Psoas muscle (tissue), 8 donors: ENCODE data around the gene SCAMP4. TPM values are rescaled to one million over a fixed set of nuclear protein-coding genes. Genes with fewer than 3 reads are reported as not detected.

Experiments used
- ATAC-seq, 4 donors: fragments of 200-7000 bp; cut with Tn5 transposase; one replicate each; pipeline ENCODE4 v1.9.1; 2020; ENCODE audit warnings: moderate library complexity in 3 of 4, mild to moderate bottlenecking in 2 of 4
- DNase-seq, 2 donors: peaks; one replicate each; pipeline ENCODE4 v3.0.0-alpha.2; 2020
- H3K27ac ChIP-seq: fragments of 200-600 bp; one replicate; pipeline ENCODE4 v1.8.0; 2022
- H3K27me3 ChIP-seq, 3 donors: fragments of 200-600 bp in 1 of 3; one replicate each; pipeline versions ENCODE4 v1.6.1 to v1.8.0; 2013 to 2022; ENCODE audit warnings: low read length in 2 of 3, mild to moderate bottlenecking in 2 of 3, moderate library complexity in 1 of 3; ENCODE audit not compliant: insufficient read depth in 3 of 3
- H3K36me3 ChIP-seq, 2 donors: fragments of 200-600 bp in 1 of 2; one replicate each; pipeline versions ENCODE4 v1.6.1 to v1.8.0; 2013 to 2022; ENCODE audit warnings: low read depth in 1 of 2, mild to moderate bottlenecking in 1 of 2, moderate library complexity in 1 of 2; ENCODE audit not compliant: insufficient read depth in 1 of 2
- H3K4me1 ChIP-seq: fragments of 200-600 bp; one replicate; pipeline ENCODE4 v1.8.0; 2022
- H3K4me3 ChIP-seq: fragments of 200-600 bp; one replicate; pipeline ENCODE4 v1.8.0; 2022; ENCODE audit warnings: mild to moderate bottlenecking
- H3K9me3 ChIP-seq: fragments of 200-600 bp; one replicate; pipeline ENCODE4 v1.8.0; 2022
- WGBS, 3 donors: extraction: QIAGEN DNeasy Blood & Tissue Kit; methylation state at CpG; one replicate each; pipeline versions ENCODE4 v1.1.6 to v1.1.7; 2013; 5-methylcytosine and 5-hydroxymethylcytosine counted together
- intact Hi-C, 2 donors: fragments of 100-400 bp; cut with DNase I; formaldehyde crosslinking; loops; one replicate each; pipeline versions ENCODE4 v1.11.0 to v1.14.2; 2022
- polyA plus RNA-seq, 3 donors: library from polyadenylated mRNA; stranded (reverse); fragments of 200-250 nt; gene quantifications; one replicate each; pipeline ENCODE4 v1.2.3, GENCODE V29; 2013
- total RNA-seq, 4 donors: library from RNA; stranded (reverse); fragmentation: NEBNext Ultra II Directional in 2 of 4; extraction: Animal tissue kit (Norgen Biotek cat#: 25700) in 2 of 4; gene quantifications; one replicate each; pipeline versions ENCODE4 v1.2.1 to v1.2.4, GENCODE V29; 2021 to 2023
- TF ChIP-seq, protein P1 (sequence below): fragments of 200-600 bp; IDR thresholded peaks from one replicate; pipeline ENCODE4 v1.8.0; 2022; ENCODE audit warnings: antibody characterized with exemption
- donor health status: healthy with polysubstance abuse.
- donor health status: DM: no; HTN: no; CAD: no; lungs with moderate emphysema.
- donor health status: Bipolar disorder and iron deficiency.
- donor health status: healthy.
- donor health status: DM: yes; HTN: yes; CAD: no.
- donor health status: DM: no; HTN: no; CAD: no.
- donor health status: DM: no; HTN: no; CAD: no.
- donor health status: DM: yes; HTN: yes; CAD: no.

Gene SCAMP4
- total and polyA plus RNA-seq, 7 donors = 9.5 to 17.5 (median 15.5) TPM

- H3K4me1 ChIP-seq = peaks cover 8% of the 10 kb centered on the region
- no peak overlapping the region for H3K27ac ChIP-seq
- DNase-seq = no peak
- no peaks in the 10 kb centered on the region for H3K9me3 ChIP-seq
- H3K4me3 ChIP-seq = no peak overlapping the region
- no peaks in the 10 kb centered on the region for H3K27me3 ChIP-seq
- WGBS, 3 donors = 55 to 70% (median 63%) methylated on average over 10 of the region's 10 CpGs
- intact Hi-C loops = no loop called here
- H3K36me3 ChIP-seq = peaks cover 0 to 16% of the 10 kb centered on the region in 2 donors
- no peak for ATAC-seq
- TF ChIP-seq, protein P1, sequence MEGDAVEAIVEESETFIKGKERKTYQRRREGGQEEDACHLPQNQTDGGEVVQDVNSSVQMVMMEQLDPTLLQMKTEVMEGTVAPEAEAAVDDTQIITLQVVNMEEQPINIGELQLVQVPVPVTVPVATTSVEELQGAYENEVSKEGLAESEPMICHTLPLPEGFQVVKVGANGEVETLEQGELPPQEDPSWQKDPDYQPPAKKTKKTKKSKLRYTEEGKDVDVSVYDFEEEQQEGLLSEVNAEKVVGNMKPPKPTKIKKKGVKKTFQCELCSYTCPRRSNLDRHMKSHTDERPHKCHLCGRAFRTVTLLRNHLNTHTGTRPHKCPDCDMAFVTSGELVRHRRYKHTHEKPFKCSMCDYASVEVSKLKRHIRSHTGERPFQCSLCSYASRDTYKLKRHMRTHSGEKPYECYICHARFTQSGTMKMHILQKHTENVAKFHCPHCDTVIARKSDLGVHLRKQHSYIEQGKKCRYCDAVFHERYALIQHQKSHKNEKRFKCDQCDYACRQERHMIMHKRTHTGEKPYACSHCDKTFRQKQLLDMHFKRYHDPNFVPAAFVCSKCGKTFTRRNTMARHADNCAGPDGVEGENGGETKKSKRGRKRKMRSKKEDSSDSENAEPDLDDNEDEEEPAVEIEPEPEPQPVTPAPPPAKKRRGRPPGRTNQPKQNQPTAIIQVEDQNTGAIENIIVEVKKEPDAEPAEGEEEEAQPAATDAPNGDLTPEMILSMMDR = no peak
Observed at GRCh38 chr19:1909761-1910080, 4.5 kb downstream of the SCAMP4 start.

DNA sequence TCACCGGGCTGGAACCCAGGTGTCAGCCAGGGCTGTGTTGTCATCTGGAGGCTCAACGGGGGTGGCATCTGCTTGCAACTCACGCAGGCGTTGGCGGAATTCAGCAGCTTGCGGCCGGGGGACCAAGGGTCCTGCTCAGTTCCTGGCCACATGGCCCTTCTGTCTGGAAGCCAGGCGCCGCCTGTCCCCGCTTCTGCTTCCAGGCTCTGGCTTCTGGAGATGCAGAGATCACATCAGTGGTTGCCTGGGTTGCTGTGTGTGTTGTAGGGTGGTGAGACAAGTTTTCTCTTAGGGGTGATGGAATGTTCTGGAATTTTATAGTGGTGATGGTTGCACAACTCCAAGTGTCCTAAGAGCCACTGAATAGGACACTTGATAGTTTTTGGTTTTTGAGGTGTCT, 5.0 kb downstream of the SCAMP4 start:
- 82 to 91% (median 89%) methylated on average over 10 of the region's 10 CpGs for WGBS, 3 donors
- peaks cover 8% of the 10 kb centered on the region for H3K4me1 ChIP-seq
- H3K9me3 ChIP-seq = no peaks in the 10 kb centered on the region
- DNase-seq = no peak
- TF ChIP-seq, protein P1 = no peak
- H3K27ac ChIP-seq = no peak overlapping the region
- intact Hi-C loops = no loop called here
- H3K27me3 ChIP-seq = no peaks in the 10 kb centered on the region
- ATAC-seq = no peak
- H3K36me3 ChIP-seq = peaks cover 0 to 16% of the 10 kb centered on the region in 2 donors
- H3K4me3 ChIP-seq = no peak overlapping the region

GRCh38 chr19:1911098-1911497, 5.9 kb downstream of the SCAMP4 start:
- Histone ChIP-seq H3K27ac (no peak overlapping the region), H3K27me3 (no peaks in the 10 kb centered on the region), H3K9me3 (no peaks in the 10 kb centered on the region), H3K4me1 (peaks cover 3% of the 10 kb centered on the region), H3K4me3 (no peak overlapping the region), H3K36me3 (peaks cover 0 to 16% of the 10 kb centered on the region in 2 donors)
- DNase-seq = no peak
- TF ChIP-seq, protein P1 = no peak
- intact Hi-C loops = no loop called here
- ATAC-seq = no peak
- 84 to 87% (median 85%) methylated on average over 10 to 13 of the region's 13 CpGs for WGBS, 3 donors

GRCh38 chr19:1911995-1912394, 6.8 kb downstream of the SCAMP4 start:
- no peak for ATAC-seq
- Histone ChIP-seq H3K4me3 (no peak overlapping the region), H3K9me3 (no peaks in the 10 kb centered on the region), H3K27me3 (no peaks in the 10 kb centered on the region), H3K27ac (no peak overlapping the region), H3K4me1 (peaks cover 3% of the 10 kb centered on the region), H3K36me3 (peaks cover 0 to 16% of the 10 kb centered on the region in 2 donors)
- TF ChIP-seq, protein P1 = no peak
- 91 to 92% (median 92%) methylated on average over 33 to 37 of the region's 37 CpGs for WGBS, 3 donors
- intact Hi-C loops = no loop called here
- DNase-seq = no peak

- Histone ChIP-seq H3K27me3 (no peaks in the 10 kb centered on the region), H3K4me1 (peaks cover 3% of the 10 kb centered on the region), H3K4me3 (no peak overlapping the region), H3K27ac (no peak overlapping the region), H3K9me3 (no peaks in the 10 kb centered on the region), H3K36me3 (peaks cover 0 to 20% of the 10 kb centered on the region in 2 donors)
- intact Hi-C loops = no loop called here
- no peak for DNase-seq
- ATAC-seq = no peak
- 96 to 97% (median 97%) methylated on average over 73 to 77 of the region's 77 CpGs for WGBS, 3 donors
- TF ChIP-seq, protein P1 = no peak
Observed at GRCh38 chr19:1912760-1913505, 7.7 kb downstream of the SCAMP4 start.
